ENCODE measurements around the gene CEP57L1. TPM values are rescaled to one million over a fixed set of nuclear protein-coding genes. Genes with fewer than 3 reads are reported as not detected.

Gene CEP57L1
- total RNA-seq, 1 experiment from 2014 or later, result 13.2 TPM

- no peaks in the 10 kb centered on the region for H3K27me3 Mint-ChIP-seq (ENCODE audit: unreplicated experiment)
- peaks cover 4% of the 10 kb centered on the region for H3K36me3 Mint-ChIP-seq (ENCODE audit: insufficient read depth, unreplicated experiment)
- H3K4me1 Mint-ChIP-seq (ENCODE audit: low read depth, unreplicated experiment), result no peaks in the 10 kb centered on the region
- peaks cover 5% of the 10 kb centered on the region for H3K9me3 Mint-ChIP-seq (ENCODE audit: low read depth, unreplicated experiment)
- no peak overlapping the region for H3K27ac Mint-ChIP-seq (ENCODE audit: unreplicated experiment)
- no peak overlapping the region for H3K4me3 Mint-ChIP-seq (ENCODE audit: low read depth, unreplicated experiment)
- no TSS peak for BruUV-seq (replicated peaks)
- TF ChIP-seq, protein P1, sequence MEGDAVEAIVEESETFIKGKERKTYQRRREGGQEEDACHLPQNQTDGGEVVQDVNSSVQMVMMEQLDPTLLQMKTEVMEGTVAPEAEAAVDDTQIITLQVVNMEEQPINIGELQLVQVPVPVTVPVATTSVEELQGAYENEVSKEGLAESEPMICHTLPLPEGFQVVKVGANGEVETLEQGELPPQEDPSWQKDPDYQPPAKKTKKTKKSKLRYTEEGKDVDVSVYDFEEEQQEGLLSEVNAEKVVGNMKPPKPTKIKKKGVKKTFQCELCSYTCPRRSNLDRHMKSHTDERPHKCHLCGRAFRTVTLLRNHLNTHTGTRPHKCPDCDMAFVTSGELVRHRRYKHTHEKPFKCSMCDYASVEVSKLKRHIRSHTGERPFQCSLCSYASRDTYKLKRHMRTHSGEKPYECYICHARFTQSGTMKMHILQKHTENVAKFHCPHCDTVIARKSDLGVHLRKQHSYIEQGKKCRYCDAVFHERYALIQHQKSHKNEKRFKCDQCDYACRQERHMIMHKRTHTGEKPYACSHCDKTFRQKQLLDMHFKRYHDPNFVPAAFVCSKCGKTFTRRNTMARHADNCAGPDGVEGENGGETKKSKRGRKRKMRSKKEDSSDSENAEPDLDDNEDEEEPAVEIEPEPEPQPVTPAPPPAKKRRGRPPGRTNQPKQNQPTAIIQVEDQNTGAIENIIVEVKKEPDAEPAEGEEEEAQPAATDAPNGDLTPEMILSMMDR (IDR thresholded peaks at IDR 0.05; ENCODE audit: unreplicated experiment), result no peak
- DNase-seq, result no peak
- intact Hi-C loops (cut with micrococcal nuclease; ENCODE audit: unreplicated experiment), result no loop called here
- CTCF ChIA-PET, result no interaction called here
Measured at GRCh38 chr6:109052852-109053251, 42.5 kb upstream of the CEP57L1 start.

- DNase-seq, result no peak
- CTCF ChIA-PET, result no interaction called here
- Mint-ChIP-seq H3K27ac (ENCODE audit: unreplicated experiment) (no peak overlapping the region), H3K4me1 (ENCODE audit: low read depth, unreplicated experiment) (no peaks in the 10 kb centered on the region), H3K27me3 (ENCODE audit: unreplicated experiment) (no peaks in the 10 kb centered on the region), H3K4me3 (ENCODE audit: low read depth, unreplicated experiment) (no peak overlapping the region), H3K36me3 (ENCODE audit: insufficient read depth, unreplicated experiment) (peaks cover 4% of the 10 kb centered on the region), H3K9me3 (ENCODE audit: low read depth, unreplicated experiment) (peaks cover 5% of the 10 kb centered on the region)
- BruUV-seq (replicated peaks), result no TSS peak
- TF ChIP-seq, protein P1 (IDR thresholded peaks at IDR 0.05; ENCODE audit: unreplicated experiment), result no peak
- intact Hi-C loops (cut with micrococcal nuclease; ENCODE audit: unreplicated experiment), result no loop called here
Measured at GRCh38 chr6:109053336-109053735, 42.0 kb upstream of the CEP57L1 start.

- Mint-ChIP-seq H3K4me3 (ENCODE audit: low read depth, unreplicated experiment) (no peak overlapping the region), H3K27me3 (ENCODE audit: unreplicated experiment) (no peaks in the 10 kb centered on the region), H3K36me3 (ENCODE audit: insufficient read depth, unreplicated experiment) (peaks cover 4% of the 10 kb centered on the region), H3K9me3 (ENCODE audit: low read depth, unreplicated experiment) (no peaks in the 10 kb centered on the region), H3K4me1 (ENCODE audit: low read depth, unreplicated experiment) (peaks cover 12% of the 10 kb centered on the region), H3K27ac (ENCODE audit: unreplicated experiment) (no peak overlapping the region)
- CTCF ChIA-PET, result no interaction called here
- DNase-seq, result no peak
- intact Hi-C loops (cut with micrococcal nuclease; ENCODE audit: unreplicated experiment), result no loop called here
- TF ChIP-seq, protein P1 (IDR thresholded peaks at IDR 0.05; ENCODE audit: unreplicated experiment), result no peak
- no TSS peak for BruUV-seq (replicated peaks)
Measured at GRCh38 chr6:109055771-109056235, 39.5 kb upstream of the CEP57L1 start.

- Mint-ChIP-seq H3K27me3 (ENCODE audit: unreplicated experiment) (no peaks in the 10 kb centered on the region), H3K27ac (ENCODE audit: unreplicated experiment) (no peak overlapping the region), H3K4me1 (ENCODE audit: low read depth, unreplicated experiment) (peaks cover 12% of the 10 kb centered on the region), H3K36me3 (ENCODE audit: insufficient read depth, unreplicated experiment) (peaks cover 4% of the 10 kb centered on the region), H3K4me3 (ENCODE audit: low read depth, unreplicated experiment) (no peak overlapping the region), H3K9me3 (ENCODE audit: low read depth, unreplicated experiment) (no peaks in the 10 kb centered on the region)
- no peak for DNase-seq
- TF ChIP-seq, protein P1 (IDR thresholded peaks at IDR 0.05; ENCODE audit: unreplicated experiment), result no peak
- BruUV-seq (replicated peaks), result no TSS peak
- CTCF ChIA-PET, result no interaction called here
- intact Hi-C loops (cut with micrococcal nuclease; ENCODE audit: unreplicated experiment), result no loop called here
Measured at GRCh38 chr6:109056661-109057060, 38.6 kb upstream of the CEP57L1 start.

Measured in Calu3 (cell line).